ENCODE results near the gene RYR3.
"Not testable (repeated sequence)": the region's sequence is repeated elsewhere in the genome, so short reads cannot be mapped to it uniquely, and the experiment has no call there.

RYR3 gene

GRCh38 chr15:33813891-33814290 is 503.1 kb downstream of the RYR3 start:
- Histone ChIP-seq H3K36me3 (ENCODE audit: low read length) (no peaks in the 10 kb centered on the region), H3K9me3 (ENCODE audit: insufficient read depth, low read length) (no peaks in the 10 kb centered on the region), H4K20me1 (ENCODE audit: low read depth, low read length) (no peaks in the 10 kb centered on the region), H2AFZ (ENCODE audit: low read depth, low read length, severe bottlenecking) (no peak overlapping the region), H3K4me3 (ENCODE audit: insufficient read depth, low read length, poor library complexity, severe bottlenecking) (no peak overlapping the region), H3K27me3 (ENCODE audit: low read length) (no peaks in the 10 kb centered on the region), H3K9me2 (replicated peaks; ENCODE audit: insufficient read depth, low read length) (no peaks in the 10 kb centered on the region), H3K4me2 (ENCODE audit: low read depth, low read length, poor library complexity, severe bottlenecking) (no peak overlapping the region), H3F3A (ENCODE audit: insufficient read depth) (no peaks in the 10 kb centered on the region), H3K27ac (ENCODE audit: low read depth, low read length) (no peak overlapping the region), H3K79me2 (ENCODE audit: insufficient read depth, low read length) (no peaks in the 10 kb centered on the region), H3K9ac (ENCODE audit: low read length) (no peak overlapping the region)
- no peak for TF ChIP-seq EZH2phosphoT487 (conservative IDR thresholded peaks at IDR 0.05; ENCODE audit: low read length)
- TF ChIP-seq CTCF (IDR thresholded peaks at IDR 0.05; ENCODE audit: insufficient read depth, low read length, poor library complexity, severe bottlenecking), result no peak

- not testable (repeated sequence) for H3K27me3 ChIP-seq (ENCODE audit: low read length); H3K4me3 ChIP-seq (ENCODE audit: insufficient read depth, low read length, poor library complexity, severe bottlenecking); H3K4me2 ChIP-seq (ENCODE audit: low read depth, low read length, poor library complexity, severe bottlenecking); H3K27ac ChIP-seq (ENCODE audit: low read depth, low read length); H4K20me1 ChIP-seq (ENCODE audit: low read depth, low read length); H3K9me3 ChIP-seq (ENCODE audit: insufficient read depth, low read length); H3K9ac ChIP-seq (ENCODE audit: low read length); H3K9me2 ChIP-seq (replicated peaks; ENCODE audit: insufficient read depth, low read length); H3K79me2 ChIP-seq (ENCODE audit: insufficient read depth, low read length); H3K36me3 ChIP-seq (ENCODE audit: low read length); H3F3A ChIP-seq (ENCODE audit: insufficient read depth); H2AFZ ChIP-seq (ENCODE audit: low read depth, low read length, severe bottlenecking)
Measured at GRCh38 chr15:33819499-33819898, 508.7 kb downstream of the RYR3 start.

DNA sequence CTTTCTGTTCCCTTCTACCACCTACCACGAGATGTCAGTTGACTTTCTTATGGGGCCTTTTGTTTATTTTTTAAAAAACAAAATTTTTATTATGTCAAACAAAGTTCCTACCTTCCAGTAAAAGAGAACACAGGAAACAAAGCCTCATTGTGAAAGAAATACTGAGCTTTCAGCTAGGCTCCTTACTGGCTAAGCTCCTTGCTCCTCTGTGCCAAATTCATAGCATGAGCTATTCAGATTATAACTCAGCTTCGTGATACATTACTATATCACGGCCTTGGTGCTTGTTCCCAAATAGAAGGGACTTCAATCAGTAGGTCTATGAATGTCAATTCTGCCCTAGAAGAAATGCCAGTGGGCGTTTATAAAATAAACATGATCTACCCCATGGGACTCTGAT is 511.7 kb downstream of the RYR3 start:
- H3K4me2 ChIP-seq (ENCODE audit: low read depth, low read length, poor library complexity, severe bottlenecking), result no peak overlapping the region
- H3K4me3 ChIP-seq (ENCODE audit: insufficient read depth, low read length, poor library complexity, severe bottlenecking), result no peak overlapping the region
- H3K27me3 ChIP-seq (ENCODE audit: low read length), result no peaks in the 10 kb centered on the region
- H3K36me3 ChIP-seq (ENCODE audit: low read length), result no peaks in the 10 kb centered on the region
- no peaks in the 10 kb centered on the region for H3K9me2 ChIP-seq (replicated peaks; ENCODE audit: insufficient read depth, low read length)
- H4K20me1 ChIP-seq (ENCODE audit: low read depth, low read length), result no peaks in the 10 kb centered on the region
- H3F3A ChIP-seq (ENCODE audit: insufficient read depth), result no peaks in the 10 kb centered on the region
- no peaks in the 10 kb centered on the region for H3K79me2 ChIP-seq (ENCODE audit: insufficient read depth, low read length)
- H3K27ac ChIP-seq (ENCODE audit: low read depth, low read length), result no peak overlapping the region
- no peak overlapping the region for H2AFZ ChIP-seq (ENCODE audit: low read depth, low read length, severe bottlenecking)
- TF ChIP-seq CTCF (IDR thresholded peaks at IDR 0.05; ENCODE audit: insufficient read depth, low read length, poor library complexity, severe bottlenecking) (no peak), EZH2phosphoT487 (conservative IDR thresholded peaks at IDR 0.05; ENCODE audit: low read length) (no peak)
- H3K9me3 ChIP-seq (ENCODE audit: insufficient read depth, low read length), result no peaks in the 10 kb centered on the region
- H3K9ac ChIP-seq (ENCODE audit: low read length), result no peak overlapping the region

DNA sequence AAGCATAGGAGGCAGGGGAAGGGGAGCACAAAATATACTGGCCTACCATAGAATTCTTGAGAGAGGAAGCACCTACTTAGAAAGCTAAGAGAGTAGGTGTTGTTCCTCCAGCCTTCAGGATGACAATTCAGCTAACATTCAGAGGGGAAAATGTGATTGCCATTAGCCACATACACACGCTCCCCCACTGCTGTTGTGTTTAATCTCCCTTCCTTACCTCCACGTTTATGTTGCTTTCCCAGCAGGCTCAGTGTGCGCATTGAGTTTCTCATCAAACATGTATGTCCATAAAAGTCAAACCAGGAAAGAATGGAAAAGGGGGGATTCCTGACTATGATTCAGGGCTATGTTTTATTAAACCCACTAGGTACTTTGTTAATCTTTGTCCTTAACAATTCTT is 512.4 kb downstream of the RYR3 start:
- no peaks in the 10 kb centered on the region for H4K20me1 ChIP-seq (ENCODE audit: low read depth, low read length)
- TF ChIP-seq EZH2phosphoT487 (conservative IDR thresholded peaks at IDR 0.05; ENCODE audit: low read length) (no peak), CTCF (IDR thresholded peaks at IDR 0.05; ENCODE audit: insufficient read depth, low read length, poor library complexity, severe bottlenecking) (no peak)
- no peak overlapping the region for H3K4me3 ChIP-seq (ENCODE audit: insufficient read depth, low read length, poor library complexity, severe bottlenecking)
- H3K27me3 ChIP-seq (ENCODE audit: low read length), result no peaks in the 10 kb centered on the region
- no peak overlapping the region for H3K4me2 ChIP-seq (ENCODE audit: low read depth, low read length, poor library complexity, severe bottlenecking)
- no peaks in the 10 kb centered on the region for H3K79me2 ChIP-seq (ENCODE audit: insufficient read depth, low read length)
- no peak overlapping the region for H3K9ac ChIP-seq (ENCODE audit: low read length)
- no peaks in the 10 kb centered on the region for H3K9me3 ChIP-seq (ENCODE audit: insufficient read depth, low read length)
- no peaks in the 10 kb centered on the region for H3K36me3 ChIP-seq (ENCODE audit: low read length)
- H2AFZ ChIP-seq (ENCODE audit: low read depth, low read length, severe bottlenecking), result no peak overlapping the region
- H3F3A ChIP-seq (ENCODE audit: insufficient read depth), result no peaks in the 10 kb centered on the region
- no peaks in the 10 kb centered on the region for H3K9me2 ChIP-seq (replicated peaks; ENCODE audit: insufficient read depth, low read length)
- no peak overlapping the region for H3K27ac ChIP-seq (ENCODE audit: low read depth, low read length)

All from SU-DHL-6 (cell line).